MM.1S (cell line): Measurements from ENCODE around the gene MAGI2.

Source experiments
- EZH2 ChIP-seq: fragments of 300-600 bp; sonication (generic); optimal IDR thresholded peaks from 2 replicates; pipeline ENCODE3; 2017; ENCODE audit warnings: low read depth, mild to moderate bottlenecking, antibody characterized with exemption, low read length, mixed read lengths
- EZH2phosphoT487 ChIP-seq: fragments of 300-600 bp; sonication (generic); IDR thresholded peaks from 2 replicates; pipeline ENCODE4 v1.6.1; 2018; ENCODE audit warnings: antibody characterized with exemption, low read length
- TF ChIP-seq, protein P1 (sequence below): fragments of 300-600 bp; sonication (generic); IDR thresholded peaks from 2 replicates; pipeline ENCODE4 v1.5.1; 2016; ENCODE audit warnings: antibody characterized with exemption, low read length, mixed read lengths

DNA sequence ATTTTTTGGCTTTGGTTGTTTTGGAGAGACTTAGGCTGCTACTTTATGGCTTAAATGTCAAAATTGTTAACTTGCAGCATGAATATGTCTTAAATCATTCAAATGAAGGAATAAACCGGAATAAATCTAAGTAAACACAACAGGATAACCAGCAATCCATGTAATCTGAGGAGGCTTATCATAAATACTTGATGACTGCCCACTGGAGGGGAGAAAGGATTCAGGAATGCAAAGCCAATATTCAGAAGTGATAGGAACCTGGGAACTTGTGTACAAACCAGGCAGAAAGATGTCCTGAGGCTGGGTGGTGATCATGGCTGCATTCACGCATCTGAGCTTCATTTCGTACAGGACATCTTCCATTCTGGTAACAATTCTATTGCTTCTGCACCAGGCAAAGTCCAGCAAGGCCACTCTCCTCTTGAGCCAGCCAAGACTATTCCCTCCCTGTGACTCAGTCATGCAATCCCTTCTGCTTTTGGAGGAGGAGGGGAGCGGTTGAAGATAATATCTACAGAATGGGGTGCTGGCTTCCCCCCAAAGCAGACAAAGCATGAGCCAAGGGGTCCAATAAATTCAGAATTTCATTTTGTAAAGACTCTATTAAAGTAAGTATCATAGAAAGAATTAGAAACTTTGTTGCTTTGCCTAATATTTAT lies 1280.4 kb downstream of the MAGI2 start:
- TF ChIP-seq, protein P1, sequence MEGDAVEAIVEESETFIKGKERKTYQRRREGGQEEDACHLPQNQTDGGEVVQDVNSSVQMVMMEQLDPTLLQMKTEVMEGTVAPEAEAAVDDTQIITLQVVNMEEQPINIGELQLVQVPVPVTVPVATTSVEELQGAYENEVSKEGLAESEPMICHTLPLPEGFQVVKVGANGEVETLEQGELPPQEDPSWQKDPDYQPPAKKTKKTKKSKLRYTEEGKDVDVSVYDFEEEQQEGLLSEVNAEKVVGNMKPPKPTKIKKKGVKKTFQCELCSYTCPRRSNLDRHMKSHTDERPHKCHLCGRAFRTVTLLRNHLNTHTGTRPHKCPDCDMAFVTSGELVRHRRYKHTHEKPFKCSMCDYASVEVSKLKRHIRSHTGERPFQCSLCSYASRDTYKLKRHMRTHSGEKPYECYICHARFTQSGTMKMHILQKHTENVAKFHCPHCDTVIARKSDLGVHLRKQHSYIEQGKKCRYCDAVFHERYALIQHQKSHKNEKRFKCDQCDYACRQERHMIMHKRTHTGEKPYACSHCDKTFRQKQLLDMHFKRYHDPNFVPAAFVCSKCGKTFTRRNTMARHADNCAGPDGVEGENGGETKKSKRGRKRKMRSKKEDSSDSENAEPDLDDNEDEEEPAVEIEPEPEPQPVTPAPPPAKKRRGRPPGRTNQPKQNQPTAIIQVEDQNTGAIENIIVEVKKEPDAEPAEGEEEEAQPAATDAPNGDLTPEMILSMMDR: no peak
- TF ChIP-seq EZH2: no peak
- TF ChIP-seq EZH2phosphoT487: no peak
